GM10847 (cell line): ENCODE data around the gene NAA16.

Experiments used
- POLR2A ChIP-seq: IDR thresholded peaks from 2 replicates; pipeline ENCODE4 v1.6.1; 2011; ENCODE audit not compliant: insufficient read length; ENCODE audit errors: extremely low read depth

The NAA16 gene

GRCh38 chr13:41295973-41296372 lies 15.1 kb upstream of the NAA16 start:
- TF ChIP-seq POLR2A: no peak

GRCh38 chr13:41296879-41297646 lies 14.0 kb upstream of the NAA16 start:
- TF ChIP-seq POLR2A: no peak

- TF ChIP-seq POLR2A: no peak
Measured at GRCh38 chr13:41299316-41300094, 11.6 kb upstream of the NAA16 start.

- no peak for TF ChIP-seq POLR2A
Measured at GRCh38 chr13:41302743-41303142, 8.3 kb upstream of the NAA16 start.

GRCh38 chr13:41304551-41304950 lies 6.5 kb upstream of the NAA16 start:
- no peak for TF ChIP-seq POLR2A

- no peak for TF ChIP-seq POLR2A
Measured at GRCh38 chr13:41306271-41307145, 4.6 kb upstream of the NAA16 start.

- TF ChIP-seq POLR2A: no peak
Measured at GRCh38 chr13:41307884-41308640, 3.0 kb upstream of the NAA16 start.

GRCh38 chr13:41311406-41312175 lies 524 bp downstream of the NAA16 start:
- TF ChIP-seq POLR2A: no peak

GRCh38 chr13:41312176-41312500 lies 1.1 kb downstream of the NAA16 start:
- TF ChIP-seq POLR2A: no peak

- no peak for TF ChIP-seq POLR2A
Measured at GRCh38 chr13:41313117-41313516, 2.0 kb downstream of the NAA16 start.

- no peak for TF ChIP-seq POLR2A
Measured at GRCh38 chr13:41313659-41314197, 2.7 kb downstream of the NAA16 start.

GRCh38 chr13:41315443-41316047 lies 4.5 kb downstream of the NAA16 start:
- no peak for TF ChIP-seq POLR2A

- no peak for TF ChIP-seq POLR2A
Measured at GRCh38 chr13:41317243-41317642, 6.2 kb downstream of the NAA16 start.

GRCh38 chr13:41325752-41326151 lies 14.7 kb downstream of the NAA16 start:
- TF ChIP-seq POLR2A: no peak

- no peak for TF ChIP-seq POLR2A
Measured at GRCh38 chr13:41326661-41327060, 15.6 kb downstream of the NAA16 start.
